Adrenal gland (tissue), 12 donors: ENCODE measurements around the gene SELL. TPM values are rescaled to one million over a fixed set of nuclear protein-coding genes. Genes with fewer than 3 reads are reported as not detected.
"Not testable (repeated sequence)": the region's sequence is repeated elsewhere in the genome, so short reads cannot be mapped to it uniquely, and the experiment has no call there.

Experiments used
- DNase-seq, 7 donors: peaks; one replicate each; pipeline ENCODE4 v3.0.0-alpha.2; 2019 to 2020
- H3K27ac ChIP-seq, 5 donors: fragments of 200-600 bp; sonication (generic) in 4 of 5; 1 replicate in 3 of 5; 2 replicates in 2 of 5; pipeline versions ENCODE4 v1.5.1 to v1.8.0; 2016 to 2020; ENCODE audit warnings: mild to moderate bottlenecking in 1 of 5
- H3K27me3 ChIP-seq: fragments of 200-600 bp; 2 replicates; pipeline ENCODE4 v1.8.0; 2021
- H3K36me3 ChIP-seq, 2 donors: fragments of 200-600 bp; replicated peaks in 1 of 2; 1 replicate in 1 of 2; 2 replicates in 1 of 2; pipeline versions ENCODE4 v1.5.1 to v1.8.0; 2018 to 2022
- H3K4me1 ChIP-seq, 2 donors: fragments of 200-600 bp; replicated peaks in 1 of 2; 1 replicate in 1 of 2; 2 replicates in 1 of 2; pipeline versions ENCODE4 v1.5.1 to v1.8.0; 2018 to 2021
- H3K4me3 ChIP-seq, 4 donors: fragments of 200-600 bp; sonication (generic) in 3 of 4; one replicate each; pipeline ENCODE4 v1.5.1; 2016 to 2018
- H3K9me3 ChIP-seq, 3 donors: fragments of 200-600 bp; sonication (generic) in 1 of 3; replicated peaks in 1 of 3; 1 replicate in 2 of 3; 2 replicates in 1 of 3; pipeline versions ENCODE4 v1.5.1 to v1.8.0; 2016 to 2021
- CTCF ChIP-seq, 6 experiments: fragments of 450-650 bp in 4 of 6; fragments of 200-600 bp in 2 of 6; sonication (generic) in 1 of 6; IDR thresholded peaks; 1 replicate in 5 of 6; 2 replicates in 1 of 6; pipeline versions ENCODE4 v1.5.1 to v1.8.0; 2016 to 2021; ENCODE audit warnings: antibody characterized with exemption in 6 of 6, mild to moderate bottlenecking in 2 of 6, moderate library complexity in 1 of 6
- POLR2A ChIP-seq, 2 donors: fragments of 450-650 bp; IDR thresholded peaks; one replicate each; pipeline ENCODE4 v1.6.1; 2017; ENCODE audit warnings: antibody characterized with exemption in 2 of 2, mild to moderate bottlenecking in 2 of 2, moderate library complexity in 1 of 2
- WGBS, 4 donors: extraction: QIAGEN DNeasy Blood & Tissue Kit in 2 of 4; methylation state at CpG; one replicate each; pipeline versions ENCODE4 v1.1.5 to v1.1.7; 2013 to 2017; 5-methylcytosine and 5-hydroxymethylcytosine counted together
- intact Hi-C, 2 donors: fragments of 100-400 bp; cut with DNase I; formaldehyde crosslinking; loops; one replicate each; pipeline versions ENCODE4 v1.14.1 to v1.15.0; 2022 to 2023
- polyA plus RNA-seq, 3 donors: library from polyadenylated mRNA; stranded (reverse); fragments of 200-250 nt in 2 of 3; fragments of 350-450 nt in 1 of 3; fragmentation: Illumina TruSeq in 1 of 3; extraction: RNeasy Lipid Tissue Mini Kit (QIAGEN cat#74804) in 1 of 3; gene quantifications; one replicate each; pipeline ENCODE4 v1.2.3, GENCODE V29; 2013 to 2014
- total RNA-seq, 9 donors: library from RNA; depleted of rRNA in 4 of 9; stranded (reverse); fragments of >200 nt in 4 of 9; fragments of 120-200 nt in 1 of 9; fragmentation: NEBNext Ultra II Directional in 1 of 9; extraction: Animal tissue kit (Norgen Biotek cat#: 25700) in 1 of 9; gene quantifications; one replicate each; pipeline versions ENCODE4 v1.1.0 to v1.2.4, GENCODE V29; 2013 to 2023
- donor health status: healthy with polysubstance abuse.
- donor health status: Bipolar disorder and iron deficiency.
- donor health status: DM: yes; HTN: yes; CAD: no.
- donor health status: DM: no; HTN: no; CAD: no.
- donor health status: DM: no; HTN: no; CAD: no.
- donor health status: DM: yes; HTN: yes; CAD: no.

SELL gene
- total and polyA plus RNA-seq, 12 donors: 0.61 to 2.5 (median 1.1) TPM

GRCh38 chr1:169723763-169724162 is 12.3 kb upstream of the SELL start:
- intact Hi-C loops: no loop called here
- no peaks in the 10 kb centered on the region for H3K4me1 ChIP-seq
- DNase-seq: no peak
- H3K27me3 ChIP-seq: no peaks in the 10 kb centered on the region
- no peak overlapping the region for H3K27ac ChIP-seq
- H3K36me3 ChIP-seq: no peaks in the 10 kb centered on the region
- H3K4me3 ChIP-seq: no peak overlapping the region
- TF ChIP-seq CTCF (IDR thresholded peaks at IDR 0.05): no peak
- no peak for TF ChIP-seq POLR2A (IDR thresholded peaks at IDR 0.05)
- WGBS, 4 donors: 58 to 71% (median 66%) methylated on average over 2 of the region's 2 CpGs
- H3K9me3 ChIP-seq: no peaks in the 10 kb centered on the region

GRCh38 chr1:169722779-169723178 is 11.4 kb upstream of the SELL start:
- Histone ChIP-seq H3K36me3 (no peaks in the 10 kb centered on the region), H3K4me1 (no peaks in the 10 kb centered on the region), H3K9me3 (no peaks in the 10 kb centered on the region), H3K4me3 (no peak overlapping the region), H3K27ac (no peak overlapping the region), H3K27me3 (no peaks in the 10 kb centered on the region)
- DNase-seq: no peak
- TF ChIP-seq CTCF (IDR thresholded peaks at IDR 0.05) (no peak), POLR2A (IDR thresholded peaks at IDR 0.05) (no peak)
- intact Hi-C loops: no loop called here

- H3K27me3 ChIP-seq, H3K4me3 ChIP-seq, H3K36me3 ChIP-seq, H3K27ac ChIP-seq, DNase-seq, H3K4me1 ChIP-seq, H3K9me3 ChIP-seq: not testable (repeated sequence)
- intact Hi-C loops: loop anchor here in 1 of 2 donors (10.0 kb wide), 1 partner anchor 120 kb away; no protein-coding TSS in a partner anchor
- WGBS, 4 donors: 79 to 89% (median 84%) methylated on average over 2 of the region's 2 CpGs
Measured at GRCh38 chr1:169715100-169715499, 3.7 kb upstream of the SELL start.

- not testable (repeated sequence) for H3K27ac ChIP-seq, DNase-seq, H3K4me3 ChIP-seq, H3K4me1 ChIP-seq, H3K27me3 ChIP-seq, H3K36me3 ChIP-seq, H3K9me3 ChIP-seq
- 75 to 86% (median 78%) methylated on average over 5 of the region's 5 CpGs for WGBS, 4 donors
- intact Hi-C loops: loop anchor here in 1 of 2 donors (10.0 kb wide), 1 partner anchor 118 kb away; no protein-coding TSS in a partner anchor
Measured at GRCh38 chr1:169713090-169713489, 1.7 kb upstream of the SELL start.

GRCh38 chr1:169712309-169712631 is 850 bp upstream of the SELL start:
- TF ChIP-seq CTCF (IDR thresholded peaks at IDR 0.05) (peak in 1 of 6 experiments; percentile 18), POLR2A (IDR thresholded peaks at IDR 0.05) (no peak)
- H3K4me1 ChIP-seq: no peaks in the 10 kb centered on the region
- H3K4me3 ChIP-seq: no peak overlapping the region
- peaks cover 0 to 4% (median 0%) of the 10 kb centered on the region in 3 donors for H3K9me3 ChIP-seq
- H3K27ac ChIP-seq: no peak overlapping the region
- intact Hi-C loops: loop anchor here in 1 of 2 donors (10.0 kb wide), 1 partner anchor 117 kb away; no protein-coding TSS in a partner anchor
- H3K36me3 ChIP-seq: no peaks in the 10 kb centered on the region
- DNase-seq: no peak
- no peaks in the 10 kb centered on the region for H3K27me3 ChIP-seq
- WGBS, 4 donors: 81 to 89% (median 85%) methylated on average over 2 of the region's 2 CpGs
